Neural cell (in vitro differentiated cells): ENCODE data around the gene UBXN4. TPM values are rescaled to one million over a fixed set of nuclear protein-coding genes. Genes with fewer than 3 reads are reported as not detected.

Source experiments
- H2AFZ ChIP-seq: fragments of 200-600, 300-800 bp; sonication (generic), shearing (Covaris generic); 2 replicates; pipeline ENCODE4 v1.6.0; 2014; ENCODE audit warnings: low read depth, mild to moderate bottlenecking, antibody characterized with exemption, low read length, moderate library complexity
- H3F3A ChIP-seq: fragments of 200-600 bp; shearing (Covaris generic); 2 replicates; pipeline ENCODE4 v1.6.1; 2016; ENCODE audit warnings: mild to moderate bottlenecking, moderate library complexity, mixed read lengths, antibody characterized with exemption, low read length; ENCODE audit not compliant: insufficient read depth, poor library complexity, severe bottlenecking
- H3K27ac ChIP-seq: fragments of 200-600, 300-800 bp; sonication (generic), shearing (Covaris generic); 2 replicates; pipeline ENCODE4 v1.5.1; 2014; ENCODE audit warnings: mild to moderate bottlenecking, low read length, moderate library complexity
- H3K27me3 ChIP-seq: fragments of 300-800, 200-600 bp; sonication (generic), shearing (Covaris generic); 2 replicates; pipeline ENCODE4 v1.6.0; 2014; ENCODE audit warnings: mild to moderate bottlenecking, low read depth, low read length, moderate library complexity; ENCODE audit not compliant: insufficient read depth
- H3K36me3 ChIP-seq: fragments of 300-800, 200-600 bp; sonication (generic), shearing (Covaris generic); 2 replicates; pipeline ENCODE4 v1.5.1; 2014; ENCODE audit warnings: mild to moderate bottlenecking, antibody characterized with exemption, low read length, moderate library complexity; ENCODE audit not compliant: insufficient read depth
- H3K4me2 ChIP-seq: fragments of 300-800, 200-600 bp; sonication (generic), shearing (Covaris generic); 2 replicates; pipeline ENCODE4 v1.6.0; 2014; ENCODE audit warnings: mild to moderate bottlenecking, low read length
- H3K4me3 ChIP-seq: fragments of 300-800, 200-600 bp; sonication (generic), shearing (Covaris generic); 2 replicates; pipeline ENCODE4 v1.5.1; 2014; ENCODE audit warnings: mild to moderate bottlenecking, low read length, moderate library complexity
- H3K79me2 ChIP-seq: fragments of 200-600 bp; shearing (Covaris generic); replicated peaks from 2 replicates; pipeline ENCODE4 v1.6.0; 2014; ENCODE audit warnings: mild to moderate bottlenecking, low read length, moderate library complexity; ENCODE audit not compliant: insufficient read depth
- H3K9ac ChIP-seq: fragments of 300-800, 200-600 bp; sonication (generic), shearing (Covaris generic); 2 replicates; pipeline ENCODE4 v1.6.1; 2016; ENCODE audit warnings: mild to moderate bottlenecking, low read length, mixed read lengths
- H3K9me2 ChIP-seq: fragments of 200-600 bp; shearing (Covaris generic); 2 replicates; pipeline ENCODE4 v1.6.1; 2016; ENCODE audit warnings: mild to moderate bottlenecking, low read length, mixed read lengths; ENCODE audit not compliant: insufficient read depth
- H3K9me3 ChIP-seq: fragments of 200-600, 300-800 bp; sonication (generic), shearing (Covaris generic); 2 replicates; pipeline ENCODE4 v1.6.1; 2016; ENCODE audit warnings: mild to moderate bottlenecking, mixed run types, low read length, moderate library complexity, mixed read lengths
- H4K20me1 ChIP-seq: fragments of 200-600 bp; shearing (Covaris generic); 2 replicates; pipeline ENCODE4 v1.6.1; 2016; ENCODE audit warnings: mild to moderate bottlenecking, mixed run types; ENCODE audit not compliant: insufficient read depth
- EP300 ChIP-seq: fragments of 450-650 bp; conservative IDR thresholded peaks from 2 replicates; pipeline ENCODE4 v1.6.1; 2014; ENCODE audit warnings: antibody characterized with exemption, mild to moderate bottlenecking, moderate library complexity; ENCODE audit not compliant: poor library complexity, severe bottlenecking
- EZH2 ChIP-seq: fragments of 200-600, 300-800 bp; shearing (Covaris generic), sonication (generic); IDR thresholded peaks from 2 replicates; pipeline ENCODE4 v1.6.1; 2014; ENCODE audit warnings: antibody characterized with exemption, low read length, borderline replicate concordance, mild to moderate bottlenecking; ENCODE audit not compliant: insufficient read depth, poor library complexity, severe bottlenecking
- RAD21 ChIP-seq: fragments of 450-650 bp; conservative IDR thresholded peaks from 2 replicates; pipeline ENCODE4 v1.6.1; 2014; ENCODE audit warnings: antibody characterized with exemption, mild to moderate bottlenecking, moderate library complexity
- SMC3 ChIP-seq: fragments of 450-650 bp; conservative IDR thresholded peaks from 2 replicates; pipeline ENCODE4 v1.6.1; 2014; ENCODE audit warnings: antibody characterized with exemption, mild to moderate bottlenecking, moderate library complexity; ENCODE audit not compliant: poor library complexity
- polyA plus RNA-seq: library from polyadenylated mRNA; depleted of rRNA; stranded (reverse); fragments of >200 nt; gene quantifications from 2 replicates; pipeline ENCODE4 v1.2.3, GENCODE V29; 2014
- small RNA-seq, 3 experiments: library from RNA; depleted of rRNA; stranded (forward); fragments of <200 nt; gene quantifications; one replicate each; pipeline ENCODE3, GENCODE V24; 2012
- TF ChIP-seq, protein P1 (sequence below): IDR thresholded peaks from 2 replicates; pipeline ENCODE4 v1.6.1; 2012; ENCODE audit warnings: borderline replicate concordance

Gene UBXN4
- polyA plus RNA-seq, 1 donor from 2014 or later, result 158 TPM

DNA sequence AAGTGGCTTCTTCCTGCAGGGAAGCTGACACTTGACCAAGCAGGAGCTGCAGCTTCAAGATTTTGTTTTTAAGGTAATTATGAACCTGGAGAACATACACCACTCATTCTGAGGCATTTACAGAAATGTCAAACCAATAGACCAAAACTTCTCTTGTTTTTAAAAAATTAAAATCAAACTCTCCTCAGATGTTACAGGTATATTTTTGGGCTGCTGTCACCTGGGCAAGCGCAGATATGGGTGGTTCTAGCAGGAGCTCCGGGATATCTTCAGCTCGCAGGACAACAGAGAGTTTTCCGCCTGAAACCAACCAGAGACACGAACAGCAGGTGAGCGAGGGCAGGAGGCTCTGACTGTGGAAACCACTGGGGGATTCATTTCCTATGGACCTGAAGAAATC, 91.2 kb downstream of the UBXN4 start:
- no peaks in the 10 kb centered on the region for H3K79me2 ChIP-seq
- H3F3A ChIP-seq, result no peaks in the 10 kb centered on the region
- H3K36me3 ChIP-seq, result no peaks in the 10 kb centered on the region
- H2AFZ ChIP-seq, result no peak overlapping the region
- no peak overlapping the region for H3K4me3 ChIP-seq
- H3K27me3 ChIP-seq, result no peaks in the 10 kb centered on the region
- no peaks in the 10 kb centered on the region for H3K9me3 ChIP-seq
- H4K20me1 ChIP-seq, result no peaks in the 10 kb centered on the region
- no peak overlapping the region for H3K27ac ChIP-seq
- no peaks in the 10 kb centered on the region for H3K9me2 ChIP-seq
- TF ChIP-seq EP300, result no peak
- TF ChIP-seq, protein P1, sequence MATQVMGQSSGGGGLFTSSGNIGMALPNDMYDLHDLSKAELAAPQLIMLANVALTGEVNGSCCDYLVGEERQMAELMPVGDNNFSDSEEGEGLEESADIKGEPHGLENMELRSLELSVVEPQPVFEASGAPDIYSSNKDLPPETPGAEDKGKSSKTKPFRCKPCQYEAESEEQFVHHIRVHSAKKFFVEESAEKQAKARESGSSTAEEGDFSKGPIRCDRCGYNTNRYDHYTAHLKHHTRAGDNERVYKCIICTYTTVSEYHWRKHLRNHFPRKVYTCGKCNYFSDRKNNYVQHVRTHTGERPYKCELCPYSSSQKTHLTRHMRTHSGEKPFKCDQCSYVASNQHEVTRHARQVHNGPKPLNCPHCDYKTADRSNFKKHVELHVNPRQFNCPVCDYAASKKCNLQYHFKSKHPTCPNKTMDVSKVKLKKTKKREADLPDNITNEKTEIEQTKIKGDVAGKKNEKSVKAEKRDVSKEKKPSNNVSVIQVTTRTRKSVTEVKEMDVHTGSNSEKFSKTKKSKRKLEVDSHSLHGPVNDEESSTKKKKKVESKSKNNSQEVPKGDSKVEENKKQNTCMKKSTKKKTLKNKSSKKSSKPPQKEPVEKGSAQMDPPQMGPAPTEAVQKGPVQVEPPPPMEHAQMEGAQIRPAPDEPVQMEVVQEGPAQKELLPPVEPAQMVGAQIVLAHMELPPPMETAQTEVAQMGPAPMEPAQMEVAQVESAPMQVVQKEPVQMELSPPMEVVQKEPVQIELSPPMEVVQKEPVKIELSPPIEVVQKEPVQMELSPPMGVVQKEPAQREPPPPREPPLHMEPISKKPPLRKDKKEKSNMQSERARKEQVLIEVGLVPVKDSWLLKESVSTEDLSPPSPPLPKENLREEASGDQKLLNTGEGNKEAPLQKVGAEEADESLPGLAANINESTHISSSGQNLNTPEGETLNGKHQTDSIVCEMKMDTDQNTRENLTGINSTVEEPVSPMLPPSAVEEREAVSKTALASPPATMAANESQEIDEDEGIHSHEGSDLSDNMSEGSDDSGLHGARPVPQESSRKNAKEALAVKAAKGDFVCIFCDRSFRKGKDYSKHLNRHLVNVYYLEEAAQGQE, result no peak
- TF ChIP-seq SMC3, result no peak
- TF ChIP-seq RAD21, result no peak
- TF ChIP-seq EZH2, result no peak
- no peak overlapping the region for H3K9ac ChIP-seq
- no peak overlapping the region for H3K4me2 ChIP-seq

Small RNAs within 50 kb of the gene (small RNA-seq; reads per million reads assigned to genes)
- 0 to 1.2 (median 0) reads per million in 3 experiments for gene RF00019

Other genes with a start within 250 kb of the UBXN4 start
- gene ZRANB3, start 210.6 kb upstream of the UBXN4 start, polyA plus RNA-seq, result 3.5 and 4.9 TPM in 2 replicates
- 30.3 and 35.3 TPM in 2 replicates for gene R3HDM1, start 210.4 kb upstream of the UBXN4 start, polyA plus RNA-seq
- gene LCT, start 95.3 kb downstream of the UBXN4 start, polyA plus RNA-seq, result not detected in 2 replicates
- gene MCM6, start 134.6 kb downstream of the UBXN4 start, polyA plus RNA-seq, result 7.0 and 7.1 TPM in 2 replicates
- 37.9 and 38.7 TPM in 2 replicates for gene DARS1, start 243.8 kb downstream of the UBXN4 start, polyA plus RNA-seq